ENCODE measurements around the gene BMP10. TPM values are rescaled to one million over a fixed set of nuclear protein-coding genes. Genes with fewer than 3 reads are reported as not detected.
A peak's percentile ranks its signal among the peaks of the same experiment; 100 is the strongest.

BMP10 gene
- total RNA-seq, 1 experiment from 2014 or later, result not detected

DNA sequence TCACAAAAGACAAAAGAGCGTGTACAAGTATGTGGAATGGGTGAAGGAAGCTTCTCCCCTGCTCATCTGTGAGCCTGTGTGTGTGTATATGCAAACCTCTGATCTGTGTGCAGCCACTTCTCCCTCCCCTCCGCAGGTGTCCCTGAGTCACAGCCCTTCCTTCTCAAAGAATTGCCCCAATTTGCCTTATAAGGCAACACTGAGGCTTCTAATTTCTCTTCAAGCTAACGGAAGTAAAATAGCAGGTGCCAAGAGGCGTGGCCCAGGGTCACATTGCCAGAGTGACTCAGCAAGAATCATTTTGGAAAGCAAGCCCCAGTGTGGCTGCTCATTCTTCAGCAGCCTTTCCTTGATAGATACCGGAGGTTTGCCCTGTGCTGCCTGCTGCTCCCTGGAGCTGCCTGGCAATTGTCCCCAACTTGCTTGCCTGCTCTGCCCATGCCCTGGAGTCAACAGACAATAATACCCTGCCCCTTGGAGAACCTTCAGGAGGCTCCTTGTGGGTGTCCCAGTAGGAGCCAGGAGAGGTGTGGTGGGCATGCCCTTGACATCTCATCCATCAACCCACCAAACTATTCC lies 37.3 kb upstream of the BMP10 start:
- Histone ChIP-seq H3K9me3 (ENCODE audit: low read depth, low read length, poor library complexity, severe bottlenecking) (no peaks in the 10 kb centered on the region), H3K4me3 (ENCODE audit: low read depth, low read length, poor library complexity, severe bottlenecking) (no peak overlapping the region), H3K27ac (ENCODE audit: low read depth, low read length, poor library complexity, severe bottlenecking) (peak overlapping the region; percentile 80), H3K27me3 (replicated peaks; ENCODE audit: insufficient read depth, low read depth, low read length, poor library complexity) (no peaks in the 10 kb centered on the region), H3K36me3 (ENCODE audit: insufficient read depth, low read length, poor library complexity, severe bottlenecking) (no peaks in the 10 kb centered on the region), H3K4me1 (ENCODE audit: insufficient read depth, low read length, poor library complexity, severe bottlenecking) (peaks cover 19% of the 10 kb centered on the region)
- ChIA-PET CTCF (interaction anchor here (1.2 to 1.4 kb wide), 2 partner anchors 17 to 421 kb away, joined by 3 to 7 read pairs; no protein-coding TSS in a partner anchor), POLR2A (ENCODE audit: low non-redundant PET) (interaction anchor here (0.6 kb wide), 1 partner anchor 409 kb away, joined by 3 read pairs; no protein-coding TSS in a partner anchor)
- no TSS peak for BruUV-seq (replicated peaks)
- TF ChIP-seq EZH2 (IDR thresholded peaks at IDR 0.05; ENCODE audit: borderline replicate concordance, low read depth, low read length, poor library complexity, severe bottlenecking), result no peak
- TF ChIP-seq, protein P1, sequence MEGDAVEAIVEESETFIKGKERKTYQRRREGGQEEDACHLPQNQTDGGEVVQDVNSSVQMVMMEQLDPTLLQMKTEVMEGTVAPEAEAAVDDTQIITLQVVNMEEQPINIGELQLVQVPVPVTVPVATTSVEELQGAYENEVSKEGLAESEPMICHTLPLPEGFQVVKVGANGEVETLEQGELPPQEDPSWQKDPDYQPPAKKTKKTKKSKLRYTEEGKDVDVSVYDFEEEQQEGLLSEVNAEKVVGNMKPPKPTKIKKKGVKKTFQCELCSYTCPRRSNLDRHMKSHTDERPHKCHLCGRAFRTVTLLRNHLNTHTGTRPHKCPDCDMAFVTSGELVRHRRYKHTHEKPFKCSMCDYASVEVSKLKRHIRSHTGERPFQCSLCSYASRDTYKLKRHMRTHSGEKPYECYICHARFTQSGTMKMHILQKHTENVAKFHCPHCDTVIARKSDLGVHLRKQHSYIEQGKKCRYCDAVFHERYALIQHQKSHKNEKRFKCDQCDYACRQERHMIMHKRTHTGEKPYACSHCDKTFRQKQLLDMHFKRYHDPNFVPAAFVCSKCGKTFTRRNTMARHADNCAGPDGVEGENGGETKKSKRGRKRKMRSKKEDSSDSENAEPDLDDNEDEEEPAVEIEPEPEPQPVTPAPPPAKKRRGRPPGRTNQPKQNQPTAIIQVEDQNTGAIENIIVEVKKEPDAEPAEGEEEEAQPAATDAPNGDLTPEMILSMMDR (conservative IDR thresholded peaks at IDR 0.05; ENCODE audit: low read depth, low read length), result no peak
- intact Hi-C loops (cut with micrococcal nuclease; ENCODE audit: unreplicated experiment), result loop anchor here (2.0 to 5.0 kb wide), 2 partner anchors 158 to 446 kb away; no protein-coding TSS in a partner anchor
- DNase-seq (ENCODE audit: low spot score), result peak; percentile 93

DNA sequence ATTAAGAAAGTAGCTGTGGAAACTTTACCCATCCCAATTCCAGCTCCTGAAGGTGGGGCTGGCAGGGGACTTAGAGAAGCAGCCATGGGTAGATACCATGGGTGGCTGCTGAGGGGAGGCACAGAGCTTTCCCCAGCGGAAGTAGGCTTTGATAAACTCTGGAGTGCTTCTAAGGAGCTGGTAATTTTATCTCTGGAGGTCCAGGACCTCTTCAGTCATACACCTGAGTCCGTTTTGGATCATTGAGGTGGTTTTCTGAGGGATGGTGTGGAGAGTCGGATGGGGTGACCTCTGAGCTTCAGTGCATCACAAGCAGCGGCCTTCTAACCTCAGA lies 36.7 kb upstream of the BMP10 start:
- Histone ChIP-seq H3K4me1 (ENCODE audit: insufficient read depth, low read length, poor library complexity, severe bottlenecking) (peaks cover 19% of the 10 kb centered on the region), H3K36me3 (ENCODE audit: insufficient read depth, low read length, poor library complexity, severe bottlenecking) (no peaks in the 10 kb centered on the region), H3K9me3 (ENCODE audit: low read depth, low read length, poor library complexity, severe bottlenecking) (no peaks in the 10 kb centered on the region), H3K27me3 (replicated peaks; ENCODE audit: insufficient read depth, low read depth, low read length, poor library complexity) (no peaks in the 10 kb centered on the region), H3K4me3 (ENCODE audit: low read depth, low read length, poor library complexity, severe bottlenecking) (no peak overlapping the region), H3K27ac (ENCODE audit: low read depth, low read length, poor library complexity, severe bottlenecking) (peak overlapping the region; percentile 80)
- ChIA-PET POLR2A (ENCODE audit: low non-redundant PET) (interaction anchor here (0.5 to 0.6 kb wide), 2 partner anchors 11 to 409 kb away, joined by 3 read pairs; no protein-coding TSS in a partner anchor), CTCF (interaction anchor here (0.6 to 1.4 kb wide), 3 partner anchors 17 to 420 kb away, joined by 3 to 7 read pairs (median 5); no protein-coding TSS in a partner anchor)
- no peak for DNase-seq (ENCODE audit: low spot score)
- TF ChIP-seq, protein P1 (conservative IDR thresholded peaks at IDR 0.05; ENCODE audit: low read depth, low read length), result no peak
- intact Hi-C loops (cut with micrococcal nuclease; ENCODE audit: unreplicated experiment), result loop anchor here (2.0 to 5.0 kb wide), 2 partner anchors 157 to 446 kb away; no protein-coding TSS in a partner anchor
- BruUV-seq (replicated peaks), result TSS peak; percentile 98

DNA sequence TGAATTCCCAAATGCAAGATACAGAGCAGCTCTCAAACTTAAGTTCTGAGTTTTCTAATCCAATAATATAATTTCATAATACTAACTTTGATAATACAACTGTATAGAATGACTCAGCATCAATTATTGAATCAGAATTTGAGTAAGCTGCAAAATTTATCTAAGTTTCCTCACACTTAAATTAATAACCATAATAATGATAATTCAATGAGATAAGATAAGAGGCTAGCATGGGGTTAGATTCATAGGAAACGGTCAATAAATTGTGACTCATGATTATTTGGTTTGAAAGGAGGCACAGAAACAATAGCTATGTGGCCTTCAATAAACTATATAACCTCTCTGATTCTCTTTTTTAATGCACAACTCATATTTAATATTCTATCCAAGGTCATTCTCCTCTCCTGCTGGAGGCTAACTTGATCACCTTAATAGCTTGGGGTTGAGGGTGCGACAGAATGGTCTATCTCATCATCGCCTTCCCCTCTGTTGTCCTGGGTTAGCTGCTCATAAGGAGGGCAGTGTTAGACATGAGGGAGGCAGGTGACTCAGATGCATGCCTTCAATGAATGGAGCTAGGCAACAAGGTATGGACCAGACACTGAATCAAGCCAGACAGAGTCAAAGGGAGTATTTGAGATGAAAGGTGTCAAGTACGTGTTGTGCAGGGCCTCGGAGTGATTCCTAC lies 36.2 kb upstream of the BMP10 start:
- Histone ChIP-seq H3K27ac (ENCODE audit: low read depth, low read length, poor library complexity, severe bottlenecking) (peak overlapping the region; percentile 80), H3K27me3 (replicated peaks; ENCODE audit: insufficient read depth, low read depth, low read length, poor library complexity) (no peaks in the 10 kb centered on the region), H3K9me3 (ENCODE audit: low read depth, low read length, poor library complexity, severe bottlenecking) (no peaks in the 10 kb centered on the region), H3K36me3 (ENCODE audit: insufficient read depth, low read length, poor library complexity, severe bottlenecking) (no peaks in the 10 kb centered on the region), H3K4me3 (ENCODE audit: low read depth, low read length, poor library complexity, severe bottlenecking) (no peak overlapping the region), H3K4me1 (ENCODE audit: insufficient read depth, low read length, poor library complexity, severe bottlenecking) (peaks cover 19% of the 10 kb centered on the region)
- TF ChIP-seq, protein P1 (conservative IDR thresholded peaks at IDR 0.05; ENCODE audit: low read depth, low read length), result no peak
- no peak for TF ChIP-seq EZH2 (IDR thresholded peaks at IDR 0.05; ENCODE audit: borderline replicate concordance, low read depth, low read length, poor library complexity, severe bottlenecking)
- ChIA-PET CTCF (interaction anchor here (0.6 to 1.4 kb wide), 2 partner anchors 18 to 52 kb away, joined by 5 to 7 read pairs; no protein-coding TSS in a partner anchor), POLR2A (ENCODE audit: low non-redundant PET) (interaction anchor here (0.5 to 0.6 kb wide), 2 partner anchors 11 to 408 kb away, joined by 3 read pairs; no protein-coding TSS in a partner anchor)
- intact Hi-C loops (cut with micrococcal nuclease; ENCODE audit: unreplicated experiment), result loop anchor here (5.0 kb wide), 1 partner anchor 445 kb away; no protein-coding TSS in a partner anchor
- no TSS peak for BruUV-seq (replicated peaks)
- DNase-seq (ENCODE audit: low spot score), result no peak

All from A673 (cell line).